NAMALWA (cell line): ENCODE results near the gene ST6GALNAC6.
A peak's percentile ranks its signal among the peaks of the same experiment; 100 is the strongest.
"Not testable (repeated sequence)": the region's sequence is repeated elsewhere in the genome, so short reads cannot be mapped to it uniquely, and the experiment has no call there.

ENCODE experiments used
- DNase-seq: peaks from one replicate; pipeline ENCODE4 v3.0.0-alpha.2; 2015; ENCODE audit warnings: low spot score

ST6GALNAC6 gene

GRCh38 chr9:127873223-127873691 lies 26.1 kb downstream of the ST6GALNAC6 start:
- DNase-seq = no peak

- no peak for DNase-seq
These were observed 26.8 kb downstream of the ST6GALNAC6 start for GRCh38 chr9:127872369-127873222.

GRCh38 chr9:127871531-127871930 lies 27.9 kb downstream of the ST6GALNAC6 start:
- no peak for DNase-seq

- DNase-seq = no peak
These were observed 28.5 kb downstream of the ST6GALNAC6 start for GRCh38 chr9:127870887-127871286.

GRCh38 chr9:127870153-127870491 lies 29.3 kb downstream of the ST6GALNAC6 start:
- DNase-seq = not testable (repeated sequence)

GRCh38 chr9:127869310-127870152 lies 29.9 kb downstream of the ST6GALNAC6 start:
- DNase-seq = peak; percentile 91

GRCh38 chr9:127868278-127868902 lies 31.0 kb downstream of the ST6GALNAC6 start:
- no peak for DNase-seq

GRCh38 chr9:127867356-127868277 lies 31.8 kb downstream of the ST6GALNAC6 start:
- no peak for DNase-seq

- no peak for DNase-seq
These were observed 32.9 kb downstream of the ST6GALNAC6 start for GRCh38 chr9:127866535-127866934.

- DNase-seq = no peak
These were observed 33.5 kb downstream of the ST6GALNAC6 start for GRCh38 chr9:127865645-127866464.

- no peak for DNase-seq
These were observed 36.2 kb downstream of the ST6GALNAC6 start for GRCh38 chr9:127863191-127863621.

- DNase-seq = peak; percentile 36
These were observed 37.1 kb downstream of the ST6GALNAC6 start for GRCh38 chr9:127862075-127863011.

GRCh38 chr9:127860779-127861178 lies 38.6 kb downstream of the ST6GALNAC6 start:
- no peak for DNase-seq

GRCh38 chr9:127860260-127860659 lies 39.1 kb downstream of the ST6GALNAC6 start:
- no peak for DNase-seq

- DNase-seq = no peak
These were observed 41.3 kb downstream of the ST6GALNAC6 start for GRCh38 chr9:127858041-127858512.

- no peak for DNase-seq
These were observed 42.1 kb downstream of the ST6GALNAC6 start for GRCh38 chr9:127857278-127857677.

- no peak for DNase-seq
These were observed 42.7 kb downstream of the ST6GALNAC6 start for GRCh38 chr9:127856729-127857116.

- no peak for DNase-seq
These were observed 43.2 kb downstream of the ST6GALNAC6 start for GRCh38 chr9:127856094-127856728.

- DNase-seq = no peak
These were observed 43.9 kb downstream of the ST6GALNAC6 start for GRCh38 chr9:127855522-127855921.
